A549 treated with AZD2906 at 1 μM for 4 hours (cell line): Measurements from ENCODE around the gene HERPUD1. TPM values are rescaled to one million over a fixed set of nuclear protein-coding genes. Genes with fewer than 3 reads are reported as not detected.

ENCODE experiments used
- total RNA-seq: library from RNA; stranded (reverse); fragments of 200-300 nt; extraction: Qiagen RNA extraction; gene quantifications from 5 replicates; pipeline ENCODE4 v1.2.3, GENCODE V29; 2022

HERPUD1 gene
- total RNA-seq, result 93.3 to 106 TPM (median 96.9 TPM) in 5 replicates

GRCh38 chr16:56931892-56932720 lies at the start of gene HERPUD1:
HERPUD1 (plus strand) TSS chr16:56932142; CDS start chr16:56932245, 103 bp downstream.

GRCh38 chr16:56961851-56962281 lies 29.9 kb downstream of the HERPUD1 start, which contains the start of gene CETP:
CETP (plus strand) TSS chr16:56961950; CDS start chr16:56961980, 30 bp downstream.

GRCh38 chr16:56988948-56989945 lies 57.3 kb downstream of the HERPUD1 start, which contains the start of gene NLRC5:
NLRC5 (plus strand) TSS chr16:56989557; CDS start chr16:57020713, 31,156 bp downstream.

Other genes starting within 250 kb of the HERPUD1 start
- 569 to 951 TPM (median 792 TPM) in 5 replicates for gene MT1X, start 249.7 kb upstream of the HERPUD1 start, total RNA-seq
- gene NUP93, start 202.0 kb upstream of the HERPUD1 start, total RNA-seq, result 82.1 to 106 TPM (median 104 TPM) in 5 replicates
- 0.02 to 0.06 TPM in 2 of 5 replicates, not detected in the others for gene SLC12A3, start 66.9 kb upstream of the HERPUD1 start, total RNA-seq
- gene CETP, start 29.8 kb downstream of the HERPUD1 start, total RNA-seq, result not detected in 5 replicates
- 2.6 to 3.9 TPM (median 3.4 TPM) in 5 replicates for gene NLRC5, start 57.4 kb downstream of the HERPUD1 start, total RNA-seq
- 38.7 to 49.8 TPM (median 45.1 TPM) in 5 replicates for gene CPNE2, start 160.4 kb downstream of the HERPUD1 start, total RNA-seq